WTC11 (cell line): ENCODE measurements around the gene PARL. TPM values are rescaled to one million over a fixed set of nuclear protein-coding genes. Genes with fewer than 3 reads are reported as not detected.

Source experiments
- ATAC-seq: fragments of 200-7000 bp; cut with Tn5 transposase; 2 replicates; pipeline ENCODE4 v1.10.0; 2021; ENCODE audit warnings: mild to moderate bottlenecking, moderate library complexity
- CTCF ChIA-PET: fragments of 300-600 bp; sonication (Branson Sonifier 250); formaldehyde crosslinking; loops from one replicate; lab custom pipeline; 2021; ENCODE audit warnings: antibody characterized with exemption; lab: Charles Lee
- POLR2A ChIA-PET: fragments of 350-600 bp; sonication (Branson Sonifier 250); formaldehyde crosslinking; loops from one replicate; lab custom pipeline; 2021; ENCODE audit warnings: antibody characterized with exemption; lab: Charles Lee
- DNase-seq: peaks from one replicate; pipeline ENCODE4 v3.0.0; 2021; ENCODE audit warnings: low spot score
- H3K27ac Mint-ChIP-seq: 2 replicates; pipeline ENCODE4 v1.8.0; 2021; ENCODE audit warnings: mixed read lengths
- H3K27me3 Mint-ChIP-seq: 2 replicates; pipeline ENCODE4 v1.8.0; 2021; ENCODE audit warnings: low read depth, mild to moderate bottlenecking, moderate library complexity, mixed read lengths
- H3K36me3 Mint-ChIP-seq: 2 replicates; pipeline ENCODE4 v1.8.0; 2021; ENCODE audit warnings: mixed read lengths
- H3K4me1 Mint-ChIP-seq: 2 replicates; pipeline ENCODE4 v1.8.0; 2022; ENCODE audit warnings: mixed read lengths
- H3K4me3 Mint-ChIP-seq: 2 replicates; pipeline ENCODE4 v1.8.0; 2021; ENCODE audit warnings: mild to moderate bottlenecking, moderate library complexity, mixed read lengths
- H3K9me3 Mint-ChIP-seq: 2 replicates; pipeline ENCODE4 v1.8.0; 2021; ENCODE audit warnings: mixed read lengths
- ATF1 ChIP-seq: sonication (generic); formaldehyde crosslinking; IDR thresholded peaks from 2 replicates; pipeline ENCODE4 v1.8.1; 2023; ENCODE audit warnings: mild to moderate bottlenecking, moderate library complexity, missing genetic modification reagents
- CREM ChIP-seq: sonication (generic); formaldehyde crosslinking; IDR thresholded peaks from 2 replicates; pipeline ENCODE4 v1.8.1; 2022; ENCODE audit warnings: mild to moderate bottlenecking, missing genetic modification reagents, moderate library complexity
- FOXK1 ChIP-seq: sonication (generic); formaldehyde crosslinking; IDR thresholded peaks from 2 replicates; pipeline ENCODE4 v1.8.0; 2022; ENCODE audit warnings: mild to moderate bottlenecking, moderate library complexity, missing genetic modification reagents
- FOXP1 ChIP-seq: sonication (generic); formaldehyde crosslinking; IDR thresholded peaks from 2 replicates; pipeline ENCODE4 v1.8.0; 2022; ENCODE audit warnings: missing genetic modification reagents, mild to moderate bottlenecking, moderate library complexity, borderline replicate concordance
- GABPB1 ChIP-seq: sonication (generic); formaldehyde crosslinking; IDR thresholded peaks from 2 replicates; pipeline ENCODE4 v1.8.1; 2023; ENCODE audit warnings: mild to moderate bottlenecking, missing genetic modification reagents
- GRHL2 ChIP-seq: fragments of 250-450 bp; sonication (Bioruptor Pico); IDR thresholded peaks from 2 replicates; pipeline ENCODE4 v1.8.0; 2022; ENCODE audit warnings: mild to moderate bottlenecking, moderate library complexity; ENCODE audit not compliant: insufficient replicate concordance, severe bottlenecking
- GTF2I ChIP-seq: fragments of 250-450 bp; sonication (Bioruptor Pico); conservative IDR thresholded peaks from 2 replicates; pipeline ENCODE4 v1.4.0; 2021; ENCODE audit warnings: mild to moderate bottlenecking
- JUN ChIP-seq: sonication (generic); formaldehyde crosslinking; IDR thresholded peaks from 2 replicates; pipeline ENCODE4 v1.8.0; 2023; ENCODE audit warnings: mild to moderate bottlenecking, missing genetic modification reagents
- NR3C1 ChIP-seq: sonication (generic); formaldehyde crosslinking; conservative IDR thresholded peaks from 2 replicates; pipeline ENCODE4 v1.8.1; 2023; ENCODE audit warnings: low read depth, mild to moderate bottlenecking, missing genetic modification reagents
- RORB ChIP-seq: fragments of 250-450 bp; sonication (Bioruptor Pico); IDR thresholded peaks from 2 replicates; pipeline ENCODE4 v1.9.0; 2021; ENCODE audit warnings: mild to moderate bottlenecking
- SMAD3 ChIP-seq: sonication (generic); formaldehyde crosslinking; IDR thresholded peaks from 2 replicates; pipeline ENCODE4 v1.8.0; 2022; ENCODE audit warnings: missing genetic modification reagents, mild to moderate bottlenecking, borderline replicate concordance
- TCF7 ChIP-seq: sonication (generic); formaldehyde crosslinking; IDR thresholded peaks from 2 replicates; pipeline ENCODE4 v1.8.0; 2022; ENCODE audit warnings: mild to moderate bottlenecking, low read depth, missing genetic modification reagents, moderate library complexity
- ZNF121 ChIP-seq: sonication (generic); formaldehyde crosslinking; IDR thresholded peaks from 2 replicates; pipeline ENCODE4 v1.8.0; 2023; ENCODE audit warnings: missing genetic modification reagents
- ZNF138 ChIP-seq: sonication (generic); formaldehyde crosslinking; conservative IDR thresholded peaks from 2 replicates; pipeline ENCODE4 v1.8.1; 2022; ENCODE audit warnings: mild to moderate bottlenecking, moderate library complexity, missing genetic modification reagents
- total RNA-seq: library from RNA; stranded (reverse); gene quantifications from 3 replicates; pipeline ENCODE4 v1.2.3, GENCODE V29; 2021
- TF ChIP-seq, protein P1 (sequence below): fragments of 250-450 bp; sonication (Bioruptor Pico); IDR thresholded peaks from 2 replicates; pipeline ENCODE4 v1.9.0; 2021; ENCODE audit warnings: mild to moderate bottlenecking
- TF ChIP-seq, protein P2 (sequence below): fragments of 250-450 bp; sonication (Bioruptor Pico); IDR thresholded peaks from 2 replicates; pipeline ENCODE4 v1.8.0; 2021; ENCODE audit warnings: mild to moderate bottlenecking
- TF ChIP-seq, protein P3 (sequence below): sonication (generic); formaldehyde crosslinking; IDR thresholded peaks from 2 replicates; pipeline ENCODE4 v1.8.0; 2022; ENCODE audit warnings: missing genetic modification reagents
- TF ChIP-seq, protein P4 (sequence below): fragments of 250-450 bp; sonication (Bioruptor Pico); IDR thresholded peaks from 2 replicates; pipeline ENCODE4 v1.9.0; 2021; ENCODE audit warnings: moderate library complexity, mild to moderate bottlenecking, inconsistent platforms, borderline replicate concordance
- TF ChIP-seq, protein P5 (sequence below): sonication (generic); formaldehyde crosslinking; conservative IDR thresholded peaks from 2 replicates; pipeline ENCODE4 v1.8.1; 2023; ENCODE audit warnings: mild to moderate bottlenecking, low read depth, missing genetic modification reagents, moderate library complexity
- TF ChIP-seq, protein P6 (sequence below): fragments of 250-450 bp; sonication (Bioruptor Pico); conservative IDR thresholded peaks from 2 replicates; pipeline ENCODE4 v1.9.0; 2021; ENCODE audit warnings: mild to moderate bottlenecking
- TF ChIP-seq, protein P7 (sequence below): sonication (generic); formaldehyde crosslinking; IDR thresholded peaks from 2 replicates; pipeline ENCODE4 v1.8.1; 2022; ENCODE audit warnings: mild to moderate bottlenecking, moderate library complexity, missing genetic modification reagents
- TF ChIP-seq, protein P8 (sequence below): sonication (generic); formaldehyde crosslinking; conservative IDR thresholded peaks from 2 replicates; pipeline ENCODE4 v1.8.1; 2022; ENCODE audit warnings: mild to moderate bottlenecking, missing genetic modification reagents

The PARL gene
- total RNA-seq, 1 experiment from 2014 or later = 93.5 TPM

DNA sequence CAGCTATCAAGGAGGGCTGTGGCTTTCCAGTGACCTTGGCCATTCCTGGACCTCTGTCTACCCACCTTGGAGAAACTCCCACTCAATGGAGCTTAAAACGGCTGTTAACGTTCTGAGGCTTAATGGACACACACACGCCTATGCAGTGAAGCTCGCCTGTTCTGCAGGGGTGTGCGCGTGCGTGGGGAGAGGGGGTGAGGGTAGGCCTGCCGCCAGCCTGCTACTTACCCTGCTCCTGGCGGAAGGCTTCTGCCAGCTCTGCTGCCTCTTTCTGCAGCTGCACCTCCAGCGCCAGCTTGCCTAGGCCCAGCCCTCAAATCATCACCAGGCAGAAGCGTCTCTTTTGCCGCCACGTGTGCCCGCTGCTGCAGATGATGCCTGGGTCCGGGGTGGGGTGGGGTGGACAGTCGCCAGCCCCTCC is 23.2 kb upstream of the PARL start (continued):
- TF ChIP-seq, protein P1, sequence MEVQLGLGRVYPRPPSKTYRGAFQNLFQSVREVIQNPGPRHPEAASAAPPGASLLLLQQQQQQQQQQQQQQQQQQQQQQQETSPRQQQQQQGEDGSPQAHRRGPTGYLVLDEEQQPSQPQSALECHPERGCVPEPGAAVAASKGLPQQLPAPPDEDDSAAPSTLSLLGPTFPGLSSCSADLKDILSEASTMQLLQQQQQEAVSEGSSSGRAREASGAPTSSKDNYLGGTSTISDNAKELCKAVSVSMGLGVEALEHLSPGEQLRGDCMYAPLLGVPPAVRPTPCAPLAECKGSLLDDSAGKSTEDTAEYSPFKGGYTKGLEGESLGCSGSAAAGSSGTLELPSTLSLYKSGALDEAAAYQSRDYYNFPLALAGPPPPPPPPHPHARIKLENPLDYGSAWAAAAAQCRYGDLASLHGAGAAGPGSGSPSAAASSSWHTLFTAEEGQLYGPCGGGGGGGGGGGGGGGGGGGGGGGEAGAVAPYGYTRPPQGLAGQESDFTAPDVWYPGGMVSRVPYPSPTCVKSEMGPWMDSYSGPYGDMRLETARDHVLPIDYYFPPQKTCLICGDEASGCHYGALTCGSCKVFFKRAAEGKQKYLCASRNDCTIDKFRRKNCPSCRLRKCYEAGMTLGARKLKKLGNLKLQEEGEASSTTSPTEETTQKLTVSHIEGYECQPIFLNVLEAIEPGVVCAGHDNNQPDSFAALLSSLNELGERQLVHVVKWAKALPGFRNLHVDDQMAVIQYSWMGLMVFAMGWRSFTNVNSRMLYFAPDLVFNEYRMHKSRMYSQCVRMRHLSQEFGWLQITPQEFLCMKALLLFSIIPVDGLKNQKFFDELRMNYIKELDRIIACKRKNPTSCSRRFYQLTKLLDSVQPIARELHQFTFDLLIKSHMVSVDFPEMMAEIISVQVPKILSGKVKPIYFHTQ (CRISPR knock-in tag) = no peak
- TF ChIP-seq FOXP1 (no peak), CREM (CRISPR knock-in tag) (no peak)
- TF ChIP-seq, protein P2, sequence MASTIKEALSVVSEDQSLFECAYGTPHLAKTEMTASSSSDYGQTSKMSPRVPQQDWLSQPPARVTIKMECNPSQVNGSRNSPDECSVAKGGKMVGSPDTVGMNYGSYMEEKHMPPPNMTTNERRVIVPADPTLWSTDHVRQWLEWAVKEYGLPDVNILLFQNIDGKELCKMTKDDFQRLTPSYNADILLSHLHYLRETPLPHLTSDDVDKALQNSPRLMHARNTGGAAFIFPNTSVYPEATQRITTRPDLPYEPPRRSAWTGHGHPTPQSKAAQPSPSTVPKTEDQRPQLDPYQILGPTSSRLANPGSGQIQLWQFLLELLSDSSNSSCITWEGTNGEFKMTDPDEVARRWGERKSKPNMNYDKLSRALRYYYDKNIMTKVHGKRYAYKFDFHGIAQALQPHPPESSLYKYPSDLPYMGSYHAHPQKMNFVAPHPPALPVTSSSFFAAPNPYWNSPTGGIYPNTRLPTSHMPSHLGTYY = no peak
- TF ChIP-seq, protein P3, sequence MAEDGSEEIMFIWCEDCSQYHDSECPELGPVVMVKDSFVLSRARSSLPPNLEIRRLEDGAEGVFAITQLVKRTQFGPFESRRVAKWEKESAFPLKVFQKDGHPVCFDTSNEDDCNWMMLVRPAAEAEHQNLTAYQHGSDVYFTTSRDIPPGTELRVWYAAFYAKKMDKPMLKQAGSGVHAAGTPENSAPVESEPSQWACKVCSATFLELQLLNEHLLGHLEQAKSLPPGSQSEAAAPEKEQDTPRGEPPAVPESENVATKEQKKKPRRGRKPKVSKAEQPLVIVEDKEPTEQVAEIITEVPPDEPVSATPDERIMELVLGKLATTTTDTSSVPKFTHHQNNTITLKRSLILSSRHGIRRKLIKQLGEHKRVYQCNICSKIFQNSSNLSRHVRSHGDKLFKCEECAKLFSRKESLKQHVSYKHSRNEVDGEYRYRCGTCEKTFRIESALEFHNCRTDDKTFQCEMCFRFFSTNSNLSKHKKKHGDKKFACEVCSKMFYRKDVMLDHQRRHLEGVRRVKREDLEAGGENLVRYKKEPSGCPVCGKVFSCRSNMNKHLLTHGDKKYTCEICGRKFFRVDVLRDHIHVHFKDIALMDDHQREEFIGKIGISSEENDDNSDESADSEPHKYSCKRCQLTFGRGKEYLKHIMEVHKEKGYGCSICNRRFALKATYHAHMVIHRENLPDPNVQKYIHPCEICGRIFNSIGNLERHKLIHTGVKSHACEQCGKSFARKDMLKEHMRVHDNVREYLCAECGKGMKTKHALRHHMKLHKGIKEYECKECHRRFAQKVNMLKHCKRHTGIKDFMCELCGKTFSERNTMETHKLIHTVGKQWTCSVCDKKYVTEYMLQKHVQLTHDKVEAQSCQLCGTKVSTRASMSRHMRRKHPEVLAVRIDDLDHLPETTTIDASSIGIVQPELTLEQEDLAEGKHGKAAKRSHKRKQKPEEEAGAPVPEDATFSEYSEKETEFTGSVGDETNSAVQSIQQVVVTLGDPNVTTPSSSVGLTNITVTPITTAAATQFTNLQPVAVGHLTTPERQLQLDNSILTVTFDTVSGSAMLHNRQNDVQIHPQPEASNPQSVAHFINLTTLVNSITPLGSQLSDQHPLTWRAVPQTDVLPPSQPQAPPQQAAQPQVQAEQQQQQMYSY (CRISPR knock-in tag) = no peak
- TF ChIP-seq, all 79 proteins: peak for 0

DNA sequence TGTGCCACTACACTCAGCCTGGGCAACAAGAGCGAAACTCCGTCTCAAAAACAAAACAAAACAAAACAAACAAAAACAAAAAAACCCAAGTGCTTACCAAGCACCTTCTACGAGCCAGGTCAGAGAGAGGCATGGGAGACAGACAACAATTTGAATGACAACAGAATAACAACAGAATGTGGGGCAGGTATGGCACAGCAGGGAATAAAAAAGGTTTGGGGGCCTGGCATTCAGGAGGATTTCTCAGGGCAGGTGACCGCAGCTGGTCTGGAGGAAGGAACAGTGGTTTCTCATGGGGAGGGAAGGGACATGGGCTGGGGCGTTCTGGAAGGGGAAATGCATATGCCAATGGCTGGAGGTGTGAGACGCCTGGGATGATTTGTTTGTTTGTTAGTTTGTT is 22.5 kb upstream of the PARL start:
- TF ChIP-seq, protein P4, sequence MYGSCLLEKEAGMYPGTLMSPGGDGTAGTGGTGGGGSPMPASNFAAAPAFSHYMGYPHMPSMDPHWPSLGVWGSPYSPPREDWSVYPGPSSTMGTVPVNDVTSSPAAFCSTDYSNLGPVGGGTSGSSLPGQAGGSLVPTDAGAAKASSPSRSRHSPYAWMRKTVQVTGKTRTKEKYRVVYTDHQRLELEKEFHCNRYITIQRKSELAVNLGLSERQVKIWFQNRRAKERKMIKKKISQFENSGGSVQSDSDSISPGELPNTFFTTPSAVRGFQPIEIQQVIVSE = no peak
- TF ChIP-seq JUN (CRISPR knock-in tag) (no peak), SMAD3 (CRISPR knock-in tag) (no peak), RORB (CRISPR knock-in tag) (no peak), ZNF138 (no peak), TCF7 (CRISPR knock-in tag) (no peak), NR3C1 (CRISPR knock-in tag) (no peak), ATF1 (CRISPR knock-in tag) (no peak), GABPB1 (CRISPR knock-in tag) (no peak), GRHL2 (CRISPR knock-in tag) (no peak), ZNF121 (no peak), CREM (CRISPR knock-in tag) (no peak), GTF2I (CRISPR knock-in tag) (no peak), FOXK1 (no peak)
- TF ChIP-seq, protein P5, sequence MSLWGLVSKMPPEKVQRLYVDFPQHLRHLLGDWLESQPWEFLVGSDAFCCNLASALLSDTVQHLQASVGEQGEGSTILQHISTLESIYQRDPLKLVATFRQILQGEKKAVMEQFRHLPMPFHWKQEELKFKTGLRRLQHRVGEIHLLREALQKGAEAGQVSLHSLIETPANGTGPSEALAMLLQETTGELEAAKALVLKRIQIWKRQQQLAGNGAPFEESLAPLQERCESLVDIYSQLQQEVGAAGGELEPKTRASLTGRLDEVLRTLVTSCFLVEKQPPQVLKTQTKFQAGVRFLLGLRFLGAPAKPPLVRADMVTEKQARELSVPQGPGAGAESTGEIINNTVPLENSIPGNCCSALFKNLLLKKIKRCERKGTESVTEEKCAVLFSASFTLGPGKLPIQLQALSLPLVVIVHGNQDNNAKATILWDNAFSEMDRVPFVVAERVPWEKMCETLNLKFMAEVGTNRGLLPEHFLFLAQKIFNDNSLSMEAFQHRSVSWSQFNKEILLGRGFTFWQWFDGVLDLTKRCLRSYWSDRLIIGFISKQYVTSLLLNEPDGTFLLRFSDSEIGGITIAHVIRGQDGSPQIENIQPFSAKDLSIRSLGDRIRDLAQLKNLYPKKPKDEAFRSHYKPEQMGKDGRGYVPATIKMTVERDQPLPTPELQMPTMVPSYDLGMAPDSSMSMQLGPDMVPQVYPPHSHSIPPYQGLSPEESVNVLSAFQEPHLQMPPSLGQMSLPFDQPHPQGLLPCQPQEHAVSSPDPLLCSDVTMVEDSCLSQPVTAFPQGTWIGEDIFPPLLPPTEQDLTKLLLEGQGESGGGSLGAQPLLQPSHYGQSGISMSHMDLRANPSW (CRISPR knock-in tag) = no peak
- TF ChIP-seq, protein P6, sequence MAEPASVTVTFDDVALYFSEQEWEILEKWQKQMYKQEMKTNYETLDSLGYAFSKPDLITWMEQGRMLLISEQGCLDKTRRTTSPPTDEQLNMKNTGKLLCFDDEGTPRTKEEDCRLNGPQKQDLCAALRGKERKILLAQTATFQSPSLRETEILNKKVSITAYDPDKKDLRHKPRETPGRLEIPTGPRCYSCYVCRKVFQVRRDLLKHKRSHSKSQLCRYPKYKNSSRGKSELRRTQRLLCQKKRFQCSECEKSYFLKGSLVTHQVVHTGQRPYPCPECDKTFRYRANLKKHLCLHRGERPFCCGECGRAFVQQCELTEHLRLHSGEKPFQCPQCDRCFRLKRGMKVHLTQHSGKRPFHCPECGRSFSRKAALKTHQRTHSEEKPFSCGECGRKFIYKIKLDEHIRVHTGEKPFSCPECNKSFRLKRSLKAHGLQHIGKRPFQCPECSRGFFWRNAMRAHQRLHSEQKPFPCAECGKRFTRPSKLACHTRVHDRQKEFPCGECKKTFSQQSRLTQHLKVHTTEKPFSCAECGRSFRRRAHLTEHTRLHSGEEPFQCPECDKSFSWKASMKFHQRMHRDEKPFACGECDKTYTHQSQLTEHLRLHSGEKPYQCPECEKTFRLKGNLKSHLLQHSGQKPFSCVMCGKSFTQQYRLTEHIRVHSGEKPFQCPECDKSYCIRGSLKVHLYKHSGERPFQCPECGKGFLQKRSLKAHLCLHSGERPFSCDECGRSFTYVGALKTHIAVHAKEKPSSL (CRISPR knock-in tag) = no peak
- TF ChIP-seq, protein P7, sequence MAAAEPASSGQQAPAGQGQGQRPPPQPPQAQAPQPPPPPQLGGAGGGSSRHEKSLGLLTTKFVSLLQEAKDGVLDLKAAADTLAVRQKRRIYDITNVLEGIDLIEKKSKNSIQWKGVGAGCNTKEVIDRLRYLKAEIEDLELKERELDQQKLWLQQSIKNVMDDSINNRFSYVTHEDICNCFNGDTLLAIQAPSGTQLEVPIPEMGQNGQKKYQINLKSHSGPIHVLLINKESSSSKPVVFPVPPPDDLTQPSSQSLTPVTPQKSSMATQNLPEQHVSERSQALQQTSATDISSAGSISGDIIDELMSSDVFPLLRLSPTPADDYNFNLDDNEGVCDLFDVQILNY = no peak
- TF ChIP-seq, protein P8, sequence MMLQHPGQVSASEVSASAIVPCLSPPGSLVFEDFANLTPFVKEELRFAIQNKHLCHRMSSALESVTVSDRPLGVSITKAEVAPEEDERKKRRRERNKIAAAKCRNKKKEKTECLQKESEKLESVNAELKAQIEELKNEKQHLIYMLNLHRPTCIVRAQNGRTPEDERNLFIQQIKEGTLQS = no peak
- TF ChIP-seq, all 79 proteins: peak for 0
- DNase-seq (no peak), ATAC-seq (peak; percentile 26; the same call in 1 of the 2 replicates)
- H3K4me1 Mint-ChIP-seq = peaks cover 5% of the 10 kb centered on the region
- peak overlapping the region; percentile 8; the same call in 1 of the 2 replicates for H3K4me3 Mint-ChIP-seq
- CTCF ChIA-PET = interaction anchor here (1.2 to 4.8 kb wide), 3 partner anchors 10 to 320 kb away, joined by 3 to 27 read pairs (median 5); partner anchors contain the start of gene PARL
- POLR2A ChIA-PET = interaction anchor here (0.5 kb wide), 1 partner anchor 9 kb away, joined by 4 read pairs; no protein-coding TSS in a partner anchor
- H3K27ac Mint-ChIP-seq = peak overlapping the region; percentile 61
- no peaks in the 10 kb centered on the region for H3K9me3 Mint-ChIP-seq
- no peaks in the 10 kb centered on the region for H3K36me3 Mint-ChIP-seq
- H3K27me3 Mint-ChIP-seq = no peaks in the 10 kb centered on the region
